Esophagus muscularis mucosa (tissue), 3 donors: ENCODE measurements around the gene TAC4.

Experiments used
- POLR2AphosphoS5 ChIP-seq, 2 donors: sonication (generic); formaldehyde crosslinking; IDR thresholded peaks; one replicate each; pipeline ENCODE4 v1.6.1; 2017; ENCODE audit warnings: antibody characterized with exemption in 2 of 2
- TF ChIP-seq, protein P1 (sequence below), 3 experiments: fragments of 200-600 bp in 2 of 3; fragments of 450-650 bp in 1 of 3; sonication (generic) in 2 of 3; IDR thresholded peaks; one replicate each; pipeline ENCODE4 v1.5.1; 2017 to 2019; ENCODE audit warnings: antibody characterized with exemption in 3 of 3, mild to moderate bottlenecking in 2 of 3, moderate library complexity in 1 of 3

DNA sequence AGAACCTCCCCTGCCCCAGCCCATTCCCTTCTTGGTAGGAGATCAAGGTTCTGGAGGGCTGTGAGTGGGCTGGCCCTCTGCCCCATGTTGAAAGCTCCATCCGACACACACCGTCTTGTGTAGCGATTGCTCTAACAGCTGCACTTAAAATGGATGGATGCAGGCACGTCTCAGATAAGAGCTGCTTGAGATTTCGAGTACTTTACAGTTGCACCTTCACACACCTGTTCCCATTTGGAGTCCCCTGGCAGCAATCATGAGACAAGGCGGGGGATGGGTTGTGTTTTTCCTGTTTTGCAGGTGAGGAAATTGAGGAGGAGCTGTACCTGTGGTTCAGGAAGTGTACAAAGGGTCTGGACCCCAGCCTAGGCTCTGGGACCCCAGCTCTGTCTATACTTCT, 25.6 kb upstream of the TAC4 start:
- no peak for TF ChIP-seq POLR2AphosphoS5 (IDR thresholded peaks at IDR 0.05)
- TF ChIP-seq, protein P1, sequence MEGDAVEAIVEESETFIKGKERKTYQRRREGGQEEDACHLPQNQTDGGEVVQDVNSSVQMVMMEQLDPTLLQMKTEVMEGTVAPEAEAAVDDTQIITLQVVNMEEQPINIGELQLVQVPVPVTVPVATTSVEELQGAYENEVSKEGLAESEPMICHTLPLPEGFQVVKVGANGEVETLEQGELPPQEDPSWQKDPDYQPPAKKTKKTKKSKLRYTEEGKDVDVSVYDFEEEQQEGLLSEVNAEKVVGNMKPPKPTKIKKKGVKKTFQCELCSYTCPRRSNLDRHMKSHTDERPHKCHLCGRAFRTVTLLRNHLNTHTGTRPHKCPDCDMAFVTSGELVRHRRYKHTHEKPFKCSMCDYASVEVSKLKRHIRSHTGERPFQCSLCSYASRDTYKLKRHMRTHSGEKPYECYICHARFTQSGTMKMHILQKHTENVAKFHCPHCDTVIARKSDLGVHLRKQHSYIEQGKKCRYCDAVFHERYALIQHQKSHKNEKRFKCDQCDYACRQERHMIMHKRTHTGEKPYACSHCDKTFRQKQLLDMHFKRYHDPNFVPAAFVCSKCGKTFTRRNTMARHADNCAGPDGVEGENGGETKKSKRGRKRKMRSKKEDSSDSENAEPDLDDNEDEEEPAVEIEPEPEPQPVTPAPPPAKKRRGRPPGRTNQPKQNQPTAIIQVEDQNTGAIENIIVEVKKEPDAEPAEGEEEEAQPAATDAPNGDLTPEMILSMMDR (IDR thresholded peaks at IDR 0.05): no peak
